Left lung (tissue), 10 donors: Measurements from ENCODE around the gene RPS25. TPM values are rescaled to one million over a fixed set of nuclear protein-coding genes. Genes with fewer than 3 reads are reported as not detected.

Experiments
- ATAC-seq: fragments of 200-7000 bp; cut with Tn5 transposase; one replicate; pipeline ENCODE4 v1.9.1; 2020; ENCODE audit warnings: moderate library complexity
- DNase-seq, 4 donors: peaks; one replicate each; pipeline ENCODE4 v3.0.0-alpha.2; 2013 to 2020
- H3K27ac ChIP-seq, 2 donors: fragments of 200-600 bp; sonication (generic) in 1 of 2; one replicate each; pipeline versions ENCODE4 v1.5.0 to v1.8.0; 2020 to 2021
- H3K27me3 ChIP-seq, 2 donors: fragments of 200-600 bp; sonication (generic) in 1 of 2; one replicate each; pipeline versions ENCODE4 v1.5.0 to v1.8.0; 2020 to 2021
- H3K36me3 ChIP-seq, 2 donors: fragments of 200-600 bp; sonication (generic) in 1 of 2; one replicate each; pipeline versions ENCODE4 v1.5.0 to v1.8.0; 2020 to 2021
- H3K4me1 ChIP-seq, 2 donors: fragments of 200-600 bp; one replicate each; pipeline ENCODE4 v1.8.0; 2021
- H3K4me3 ChIP-seq, 2 donors: fragments of 200-600 bp; sonication (generic) in 1 of 2; one replicate each; pipeline versions ENCODE4 v1.5.0 to v1.8.0; 2020 to 2021; ENCODE audit warnings: mild to moderate bottlenecking in 1 of 2
- H3K9me3 ChIP-seq, 2 donors: fragments of 200-600 bp; sonication (generic) in 1 of 2; one replicate each; pipeline versions ENCODE4 v1.5.0 to v1.8.0; 2020 to 2021
- intact Hi-C, 2 donors: fragments of 100-400 bp; cut with DNase I; formaldehyde crosslinking; loops; one replicate each; pipeline versions ENCODE4 v1.11.2 to v1.14.2; 2022
- polyA plus RNA-seq, 6 donors: library from polyadenylated mRNA; unstranded; fragments of 120-200 nt; gene quantifications; one replicate each; pipeline ENCODE4 v1.2.1, GENCODE V29; 2013; ENCODE audit not compliant: insufficient read length in 6 of 6
- total RNA-seq, 2 donors: library from RNA; stranded (reverse); fragmentation: NEBNext Ultra II Directional; extraction: Animal tissue kit (Norgen Biotek cat#: 25700); gene quantifications; one replicate each; pipeline ENCODE4 v1.2.1, GENCODE V29; 2021
- TF ChIP-seq, protein P1 (sequence below), 2 donors: fragments of 200-600 bp; sonication (generic) in 1 of 2; IDR thresholded peaks; one replicate each; pipeline versions ENCODE4 v1.5.0 to v1.8.0; 2021; ENCODE audit warnings: antibody characterized with exemption in 2 of 2
- donor health status: DM: no; HTN: yes; CAD: no.
- donor health status: DM: no; HTN: no; CAD: no.

Gene RPS25
- total and polyA plus RNA-seq, 8 donors, result 786 to 1,738 (median 1,525) TPM

DNA sequence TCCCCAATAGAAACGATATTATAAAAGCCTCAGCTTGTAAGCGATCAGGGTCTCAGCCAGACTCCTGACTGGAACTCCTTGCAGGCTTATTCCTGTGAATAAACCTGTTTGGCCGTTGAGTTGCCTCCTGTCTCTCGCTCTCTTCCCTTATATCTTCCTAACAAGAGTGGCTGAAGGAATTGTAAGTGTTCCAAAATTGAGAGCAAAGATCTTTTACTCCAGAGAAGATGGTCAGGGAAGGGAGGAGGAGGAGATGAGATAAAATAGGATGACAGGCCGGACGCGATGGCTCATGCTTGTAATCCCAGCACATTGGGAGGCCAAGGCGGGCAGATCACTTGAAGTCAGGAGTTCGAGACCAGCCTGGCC, 13.8 kb upstream of the RPS25 start:
- TF ChIP-seq, protein P1, sequence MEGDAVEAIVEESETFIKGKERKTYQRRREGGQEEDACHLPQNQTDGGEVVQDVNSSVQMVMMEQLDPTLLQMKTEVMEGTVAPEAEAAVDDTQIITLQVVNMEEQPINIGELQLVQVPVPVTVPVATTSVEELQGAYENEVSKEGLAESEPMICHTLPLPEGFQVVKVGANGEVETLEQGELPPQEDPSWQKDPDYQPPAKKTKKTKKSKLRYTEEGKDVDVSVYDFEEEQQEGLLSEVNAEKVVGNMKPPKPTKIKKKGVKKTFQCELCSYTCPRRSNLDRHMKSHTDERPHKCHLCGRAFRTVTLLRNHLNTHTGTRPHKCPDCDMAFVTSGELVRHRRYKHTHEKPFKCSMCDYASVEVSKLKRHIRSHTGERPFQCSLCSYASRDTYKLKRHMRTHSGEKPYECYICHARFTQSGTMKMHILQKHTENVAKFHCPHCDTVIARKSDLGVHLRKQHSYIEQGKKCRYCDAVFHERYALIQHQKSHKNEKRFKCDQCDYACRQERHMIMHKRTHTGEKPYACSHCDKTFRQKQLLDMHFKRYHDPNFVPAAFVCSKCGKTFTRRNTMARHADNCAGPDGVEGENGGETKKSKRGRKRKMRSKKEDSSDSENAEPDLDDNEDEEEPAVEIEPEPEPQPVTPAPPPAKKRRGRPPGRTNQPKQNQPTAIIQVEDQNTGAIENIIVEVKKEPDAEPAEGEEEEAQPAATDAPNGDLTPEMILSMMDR (IDR thresholded peaks at IDR 0.05), result no peak
- intact Hi-C loops, result no loop called here
- no peak for DNase-seq
- no peaks in the 10 kb centered on the region for H3K9me3 ChIP-seq
- H3K4me3 ChIP-seq, result no peak overlapping the region
- no peak overlapping the region for H3K27ac ChIP-seq
- H3K27me3 ChIP-seq, result no peaks in the 10 kb centered on the region
- H3K4me1 ChIP-seq, result peaks cover 15 to 24% of the 10 kb centered on the region in 2 donors
- no peak for ATAC-seq
- H3K36me3 ChIP-seq, result peaks cover 0 to 7% of the 10 kb centered on the region in 2 donors

GRCh38 chr11:119030329-119031047, 12.3 kb upstream of the RPS25 start, which contains the start of gene SLC37A4:
SLC37A4 (minus strand) TSS chr11:119030877.
- DNase-seq, result peak; percentile 85 to 100 (median 98)
- peak; percentile 96 for ATAC-seq
- Histone ChIP-seq H3K4me1 (peaks cover 15 to 25% of the 10 kb centered on the region in 2 donors), H3K27me3 (no peaks in the 10 kb centered on the region), H3K27ac (peak within 1 kb of the TSS; percentile 75 to 82), H3K36me3 (peaks cover 0 to 17% of the 10 kb centered on the region in 2 donors), H3K4me3 (peak within 1 kb of the TSS; percentile 78 to 87), H3K9me3 (no peaks in the 10 kb centered on the region)
- TF ChIP-seq, protein P1 (IDR thresholded peaks at IDR 0.05), result no peak
- intact Hi-C loops, result no loop called here

DNA sequence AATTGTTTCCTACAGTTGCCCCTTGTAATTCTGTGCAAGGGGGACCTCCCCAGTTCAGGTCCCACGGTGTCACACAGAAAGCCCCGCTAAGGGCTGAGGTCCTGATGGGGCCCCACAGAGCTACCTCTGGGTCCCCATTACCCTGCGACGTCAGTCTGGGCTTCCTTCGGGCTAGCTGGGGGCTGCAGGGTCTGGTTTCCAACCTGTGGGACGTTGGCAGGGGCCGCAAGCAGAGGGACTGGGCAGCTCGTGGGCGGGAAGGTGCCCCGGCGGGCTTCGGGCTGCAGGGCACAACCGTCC, 11.8 kb upstream of the RPS25 start:
- H3K4me1 ChIP-seq, result peaks cover 15 to 30% of the 10 kb centered on the region in 2 donors
- no peaks in the 10 kb centered on the region for H3K27me3 ChIP-seq
- H3K27ac ChIP-seq, result peak overlapping the region; percentile 75 to 82
- H3K9me3 ChIP-seq, result no peaks in the 10 kb centered on the region
- TF ChIP-seq, protein P1 (IDR thresholded peaks at IDR 0.05), result no peak
- H3K4me3 ChIP-seq, result peak overlapping the region; percentile 78 to 87
- DNase-seq (no peak), ATAC-seq (no peak)
- peaks cover 0 to 22% of the 10 kb centered on the region in 2 donors for H3K36me3 ChIP-seq
- intact Hi-C loops, result no loop called here

DNA sequence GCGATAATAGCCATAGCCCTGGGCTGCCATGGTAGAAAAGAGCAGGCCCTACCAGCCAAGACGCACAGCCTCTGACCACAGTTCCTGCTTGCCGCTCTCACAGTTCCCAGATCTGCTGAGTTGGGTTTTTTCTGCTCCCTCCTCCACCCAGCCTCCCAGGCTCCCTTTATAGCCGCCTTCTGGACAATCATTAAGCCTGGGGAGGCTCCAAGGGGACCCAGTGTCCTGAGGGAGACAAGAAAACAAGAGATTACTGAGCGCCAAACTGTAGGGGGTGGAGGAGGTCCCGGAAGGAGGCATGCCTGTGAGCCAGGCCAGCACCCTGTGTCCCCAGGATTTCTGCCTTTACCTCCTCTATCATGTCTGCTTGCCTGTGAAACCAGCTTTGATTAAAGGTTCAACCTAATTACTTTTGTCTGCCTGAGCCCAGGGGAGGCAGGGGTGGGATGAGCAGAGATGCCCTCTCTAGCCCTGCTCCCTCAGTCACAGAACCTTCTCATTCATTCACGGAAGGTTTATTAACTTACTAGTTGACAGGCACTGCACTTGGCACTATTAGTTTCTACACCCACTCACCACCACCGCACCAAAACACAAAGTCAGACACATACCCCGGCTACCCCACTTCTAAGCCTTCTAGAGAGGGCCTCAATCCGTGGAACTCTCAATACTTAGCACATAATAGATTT, 11.3 kb upstream of the RPS25 start:
- intact Hi-C loops, result no loop called here
- H3K27ac ChIP-seq, result peak overlapping the region; percentile 75 to 82
- DNase-seq, result peak in 1 of 4 donors; percentile 50
- TF ChIP-seq, protein P1 (IDR thresholded peaks at IDR 0.05), result no peak
- peak overlapping the region; percentile 78 to 87 for H3K4me3 ChIP-seq
- H3K36me3 ChIP-seq, result peaks cover 0 to 27% of the 10 kb centered on the region in 2 donors
- no peaks in the 10 kb centered on the region for H3K9me3 ChIP-seq
- no peaks in the 10 kb centered on the region for H3K27me3 ChIP-seq
- H3K4me1 ChIP-seq, result peaks cover 15 to 34% of the 10 kb centered on the region in 2 donors
- ATAC-seq, result peak; percentile 14

- TF ChIP-seq, protein P1 (IDR thresholded peaks at IDR 0.05), result no peak
- no peak for ATAC-seq
- Histone ChIP-seq H3K27ac (peak overlapping the region in 1 of 2 donors; percentile 45), H3K4me1 (peaks cover 15 to 34% of the 10 kb centered on the region in 2 donors), H3K4me3 (peak overlapping the region in 1 of 2 donors; percentile 78), H3K9me3 (no peaks in the 10 kb centered on the region), H3K36me3 (peaks cover 0 to 32% of the 10 kb centered on the region in 2 donors), H3K27me3 (no peaks in the 10 kb centered on the region)
- DNase-seq, result no peak
- intact Hi-C loops, result no loop called here
These were observed 10.9 kb upstream of the RPS25 start for GRCh38 chr11:119029069-119029339.
